Lower lobe of right lung (tissue), 2 donors: ENCODE results near the gene DDX20. TPM values are rescaled to one million over a fixed set of nuclear protein-coding genes. Genes with fewer than 3 reads are reported as not detected.
"Not testable (repeated sequence)": the region's sequence is repeated elsewhere in the genome, so short reads cannot be mapped to it uniquely, and the experiment has no call there.

ENCODE experiments used
- ATAC-seq, 2 donors: fragments of 200-7000 bp; cut with Tn5 transposase; one replicate each; pipeline ENCODE4 v1.9.1; 2020 to 2022; ENCODE audit warnings: mild to moderate bottlenecking in 2 of 2, moderate library complexity in 2 of 2
- DNase-seq: peaks from one replicate; pipeline ENCODE4 v3.0.0-alpha.2; 2020
- H3K27ac ChIP-seq: fragments of 200-600 bp; one replicate; pipeline ENCODE4 v1.8.0; 2022
- H3K27me3 ChIP-seq: fragments of 200-600 bp; one replicate; pipeline ENCODE4 v1.8.0; 2022; ENCODE audit warnings: low read depth
- H3K36me3 ChIP-seq: fragments of 200-600 bp; one replicate; pipeline ENCODE4 v1.8.0; 2022; ENCODE audit warnings: mild to moderate bottlenecking
- H3K4me1 ChIP-seq: fragments of 200-600 bp; one replicate; pipeline ENCODE4 v1.8.0; 2022
- H3K4me3 ChIP-seq: fragments of 200-600 bp; one replicate; pipeline ENCODE4 v1.8.0; 2022; ENCODE audit warnings: mild to moderate bottlenecking
- H3K9me3 ChIP-seq: fragments of 200-600 bp; one replicate; pipeline ENCODE4 v1.8.0; 2022
- intact Hi-C: fragments of 100-400 bp; cut with DNase I; formaldehyde crosslinking; loops from one replicate; pipeline ENCODE4 v1.11.0; 2022
- total RNA-seq: library from RNA; stranded (reverse); fragmentation: NEBNext Ultra II Directional; extraction: Animal tissue kit (Norgen Biotek cat#: 25700); gene quantifications from one replicate; pipeline ENCODE4 v1.2.1, GENCODE V29; 2021
- TF ChIP-seq, protein P1 (sequence below): fragments of 200-600 bp; IDR thresholded peaks from one replicate; pipeline ENCODE4 v1.8.0; 2022; ENCODE audit warnings: antibody characterized with exemption, mild to moderate bottlenecking
- donor health status: DM: no; HTN: yes; CAD: no; lungs with severe emphysema.

The DDX20 gene
- total RNA-seq, 1 donor from 2014 or later = 11.4 TPM

GRCh38 chr1:111791776-111792175 lies 36.1 kb downstream of the DDX20 start:
- Histone ChIP-seq H3K4me3 (no peak overlapping the region), H3K36me3 (no peaks in the 10 kb centered on the region), H3K9me3 (no peaks in the 10 kb centered on the region), H3K27me3 (no peaks in the 10 kb centered on the region), H3K4me1 (peaks cover 19% of the 10 kb centered on the region), H3K27ac (no peak overlapping the region)
- DNase-seq (no peak), ATAC-seq (no peak)
- TF ChIP-seq, protein P1, sequence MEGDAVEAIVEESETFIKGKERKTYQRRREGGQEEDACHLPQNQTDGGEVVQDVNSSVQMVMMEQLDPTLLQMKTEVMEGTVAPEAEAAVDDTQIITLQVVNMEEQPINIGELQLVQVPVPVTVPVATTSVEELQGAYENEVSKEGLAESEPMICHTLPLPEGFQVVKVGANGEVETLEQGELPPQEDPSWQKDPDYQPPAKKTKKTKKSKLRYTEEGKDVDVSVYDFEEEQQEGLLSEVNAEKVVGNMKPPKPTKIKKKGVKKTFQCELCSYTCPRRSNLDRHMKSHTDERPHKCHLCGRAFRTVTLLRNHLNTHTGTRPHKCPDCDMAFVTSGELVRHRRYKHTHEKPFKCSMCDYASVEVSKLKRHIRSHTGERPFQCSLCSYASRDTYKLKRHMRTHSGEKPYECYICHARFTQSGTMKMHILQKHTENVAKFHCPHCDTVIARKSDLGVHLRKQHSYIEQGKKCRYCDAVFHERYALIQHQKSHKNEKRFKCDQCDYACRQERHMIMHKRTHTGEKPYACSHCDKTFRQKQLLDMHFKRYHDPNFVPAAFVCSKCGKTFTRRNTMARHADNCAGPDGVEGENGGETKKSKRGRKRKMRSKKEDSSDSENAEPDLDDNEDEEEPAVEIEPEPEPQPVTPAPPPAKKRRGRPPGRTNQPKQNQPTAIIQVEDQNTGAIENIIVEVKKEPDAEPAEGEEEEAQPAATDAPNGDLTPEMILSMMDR = no peak
- intact Hi-C loops = no loop called here

GRCh38 chr1:111792249-111792648 lies 36.5 kb downstream of the DDX20 start:
- ATAC-seq (no peak), DNase-seq (no peak)
- TF ChIP-seq, protein P1 = no peak
- Histone ChIP-seq H3K4me1 (peaks cover 19% of the 10 kb centered on the region), H3K36me3 (no peaks in the 10 kb centered on the region), H3K9me3 (no peaks in the 10 kb centered on the region), H3K27ac (no peak overlapping the region), H3K27me3 (no peaks in the 10 kb centered on the region), H3K4me3 (no peak overlapping the region)
- intact Hi-C loops = no loop called here

DNA sequence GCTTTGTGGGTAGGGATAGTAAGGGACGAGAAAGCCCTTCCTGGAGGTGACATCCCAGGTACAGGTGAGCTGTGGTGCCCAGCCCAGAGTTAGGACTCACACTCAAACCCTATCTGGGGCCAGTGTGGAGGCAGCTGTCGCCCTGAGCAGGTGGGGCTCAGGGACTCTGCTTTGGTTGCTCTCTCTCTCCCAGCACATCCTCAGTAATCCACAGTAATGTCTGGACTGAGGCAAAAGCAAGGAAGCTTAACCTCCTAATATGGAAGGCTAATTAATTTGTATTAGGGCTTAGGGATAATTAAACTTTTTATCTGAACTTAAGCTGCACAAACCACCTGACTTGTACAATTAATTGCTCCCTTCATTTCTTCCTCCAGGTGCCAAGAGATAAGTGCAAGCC lies 38.2 kb downstream of the DDX20 start:
- Histone ChIP-seq H3K4me3 (no peak overlapping the region), H3K4me1 (peaks cover 15% of the 10 kb centered on the region), H3K9me3 (no peaks in the 10 kb centered on the region), H3K27ac (no peak overlapping the region), H3K36me3 (no peaks in the 10 kb centered on the region), H3K27me3 (no peaks in the 10 kb centered on the region)
- DNase-seq (no peak), ATAC-seq (no peak)
- intact Hi-C loops = no loop called here
- TF ChIP-seq, protein P1 = no peak

GRCh38 chr1:111795401-111795800 lies 39.7 kb downstream of the DDX20 start:
- DNase-seq (no peak), ATAC-seq (no peak)
- TF ChIP-seq, protein P1 = no peak
- intact Hi-C loops = no loop called here
- peaks cover 6% of the 10 kb centered on the region for H3K4me1 ChIP-seq
- no peak overlapping the region for H3K4me3 ChIP-seq
- H3K9me3 ChIP-seq = no peaks in the 10 kb centered on the region
- H3K36me3 ChIP-seq = no peaks in the 10 kb centered on the region
- no peak overlapping the region for H3K27ac ChIP-seq
- no peaks in the 10 kb centered on the region for H3K27me3 ChIP-seq

- TF ChIP-seq, protein P1 = no peak
Measured at GRCh38 chr1:111798580-111798979, 42.9 kb downstream of the DDX20 start.

GRCh38 chr1:111799722-111800121 lies 44.0 kb downstream of the DDX20 start:
- intact Hi-C loops, DNase-seq, H3K4me3 ChIP-seq, ATAC-seq, H3K27ac ChIP-seq, H3K27me3 ChIP-seq, H3K4me1 ChIP-seq, H3K36me3 ChIP-seq, H3K9me3 ChIP-seq: not testable (repeated sequence)

More at GRCh38 chr1:111798580-111798979, 42.9 kb downstream of the DDX20 start:
- ATAC-seq = no peak
- H3K9me3 ChIP-seq = no peaks in the 10 kb centered on the region
- no peaks in the 10 kb centered on the region for H3K4me1 ChIP-seq
- no peaks in the 10 kb centered on the region for H3K27me3 ChIP-seq
- no peak overlapping the region for H3K4me3 ChIP-seq
- H3K27ac ChIP-seq = no peak overlapping the region
- intact Hi-C loops = no loop called here
- no peak for DNase-seq
- no peaks in the 10 kb centered on the region for H3K36me3 ChIP-seq
